HG03159 (cell line): ENCODE data around the gene SUPV3L1.
"Not testable (repeated sequence)": the region's sequence is repeated elsewhere in the genome, so short reads cannot be mapped to it uniquely, and the experiment has no call there.

Experiments
- ATAC-seq: cut with Tn5 transposase; IDR thresholded peaks from one replicate; pipeline ENCODE4 v1.9.1; 2021; ENCODE audit warnings: mild to moderate bottlenecking, moderate library complexity; ENCODE audit not compliant: unreplicated experiment

SUPV3L1 gene

DNA sequence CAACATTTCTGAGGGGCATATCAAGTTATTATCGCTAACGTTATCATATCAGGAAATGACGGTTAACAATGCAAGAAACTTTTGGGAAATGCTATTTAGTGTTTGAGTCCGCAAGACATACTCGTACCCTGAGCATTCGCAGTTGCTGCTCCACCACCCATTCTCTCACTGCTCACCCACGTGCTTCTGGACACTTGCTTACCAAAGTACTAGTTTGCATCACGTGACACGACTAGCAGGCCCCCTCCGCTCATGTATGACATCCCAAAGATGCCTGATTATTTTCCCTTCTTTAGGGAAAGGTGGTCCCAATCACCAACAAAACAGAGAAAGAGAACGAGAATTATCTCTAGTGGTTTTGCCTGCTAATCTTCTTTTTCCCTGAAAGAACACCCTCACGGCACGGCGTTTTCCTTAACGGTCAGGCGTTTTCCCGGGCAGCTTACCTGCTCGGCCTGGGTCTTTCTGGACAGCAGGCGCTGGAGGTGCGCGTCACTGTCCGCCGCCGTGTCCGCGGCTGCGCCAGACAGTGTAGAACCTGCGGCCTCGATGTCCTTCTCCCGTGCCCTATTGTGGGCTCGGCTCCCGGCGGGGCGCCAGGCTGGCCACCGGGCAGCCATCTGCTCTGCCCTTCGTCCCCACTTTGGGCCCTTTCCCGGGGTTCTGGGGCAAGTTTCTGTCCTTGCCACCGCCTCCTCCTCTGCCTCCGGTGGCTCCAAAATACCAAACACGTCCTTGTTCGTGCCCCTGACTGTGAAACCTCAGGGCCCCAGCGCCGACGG is at the start of gene SUPV3L1:
TSS of gene SUPV3L1 (plus strand) at position 492 of the 782 bp plus-strand sequence. CDS start at position 550, 58 bp downstream.
- ATAC-seq, result peak; percentile 82

- ATAC-seq, result no peak
Observed at GRCh38 chr10:69130251-69130650, 49.8 kb upstream of the SUPV3L1 start.

DNA sequence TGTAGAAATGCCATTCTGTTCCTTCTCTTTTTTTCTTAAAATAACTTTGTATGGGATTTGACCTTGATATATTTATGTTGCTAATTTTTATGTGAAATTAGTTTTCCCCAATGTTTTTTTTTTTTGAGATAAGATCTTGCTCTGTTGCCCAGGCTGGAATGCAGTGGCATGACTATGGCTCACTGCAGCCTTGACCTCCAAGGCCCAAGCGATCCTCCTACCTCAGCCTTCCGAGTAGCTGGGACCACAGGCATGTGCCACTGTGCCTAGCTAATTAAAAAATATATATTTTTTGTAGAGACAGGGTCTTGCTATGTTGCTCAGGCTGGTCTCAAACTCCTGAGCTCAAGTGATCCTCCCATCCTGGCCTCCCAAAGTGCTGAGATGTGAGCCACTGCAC is 40.1 kb upstream of the SUPV3L1 start:
- no peak for ATAC-seq

GRCh38 chr10:69141304-69141703 is 38.7 kb upstream of the SUPV3L1 start:
- no peak for ATAC-seq

GRCh38 chr10:69142074-69142473 is 38.0 kb upstream of the SUPV3L1 start:
- not testable (repeated sequence) for ATAC-seq

GRCh38 chr10:69142983-69143382 is 37.1 kb upstream of the SUPV3L1 start:
- no peak for ATAC-seq

DNA sequence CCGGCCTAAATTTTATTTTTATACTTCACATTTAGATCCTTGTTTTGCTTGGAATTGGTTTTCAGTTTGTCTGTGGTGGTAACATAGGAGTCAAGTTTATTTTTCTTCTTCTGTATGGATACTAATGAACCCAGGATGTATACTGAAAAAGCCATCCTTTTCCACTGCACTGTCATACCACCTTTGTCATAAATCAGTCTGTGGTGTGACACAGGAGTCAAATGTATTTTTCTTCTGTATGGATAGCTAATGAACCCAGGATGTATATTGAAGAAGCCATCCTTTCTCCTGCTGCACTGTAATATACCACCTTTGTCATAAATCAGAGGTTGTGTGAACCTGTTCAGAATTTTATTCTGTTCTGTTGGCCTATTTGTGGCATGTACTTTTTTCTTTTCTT is 34.7 kb upstream of the SUPV3L1 start:
- ATAC-seq, result no peak

DNA sequence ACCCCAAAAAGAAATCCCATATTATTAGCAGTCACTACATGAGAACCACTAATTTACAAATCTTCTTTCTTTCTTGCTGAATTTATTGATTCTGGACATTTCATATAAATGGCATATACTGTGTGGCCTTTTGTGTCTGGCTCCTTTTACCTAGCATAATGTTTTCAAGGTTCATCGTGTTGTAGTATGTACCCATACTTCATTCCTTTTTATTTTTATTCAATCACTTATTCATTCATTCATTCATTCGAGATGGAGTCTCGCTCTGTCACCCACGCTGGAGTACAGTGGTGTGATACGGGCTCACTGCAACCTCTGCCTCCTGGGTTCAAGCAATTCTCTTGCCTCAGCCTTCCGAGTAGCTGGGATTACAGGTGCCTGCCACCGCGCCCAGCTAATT is 34.2 kb upstream of the SUPV3L1 start:
- ATAC-seq, result no peak

DNA sequence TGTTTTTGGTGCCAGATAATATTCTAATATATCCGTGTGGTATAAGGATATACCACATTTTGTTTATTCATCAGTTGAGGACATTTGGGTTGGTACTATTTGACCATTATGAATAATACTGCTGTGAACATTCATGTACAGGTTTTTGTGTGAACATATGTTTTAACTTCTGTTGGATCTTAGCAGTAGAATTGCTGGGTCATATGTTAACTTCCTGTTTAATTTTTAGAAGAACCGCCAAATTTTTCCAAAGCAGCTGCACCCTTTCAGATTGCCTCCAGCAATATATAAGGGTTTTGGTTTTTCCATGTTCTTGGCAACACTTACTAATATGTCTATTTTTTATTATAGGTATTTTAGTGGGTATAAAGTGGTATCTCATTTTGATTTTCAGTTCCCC is 33.3 kb upstream of the SUPV3L1 start:
- no peak for ATAC-seq

- ATAC-seq, result no peak
Observed at GRCh38 chr10:69151984-69152383, 28.1 kb upstream of the SUPV3L1 start.

DNA sequence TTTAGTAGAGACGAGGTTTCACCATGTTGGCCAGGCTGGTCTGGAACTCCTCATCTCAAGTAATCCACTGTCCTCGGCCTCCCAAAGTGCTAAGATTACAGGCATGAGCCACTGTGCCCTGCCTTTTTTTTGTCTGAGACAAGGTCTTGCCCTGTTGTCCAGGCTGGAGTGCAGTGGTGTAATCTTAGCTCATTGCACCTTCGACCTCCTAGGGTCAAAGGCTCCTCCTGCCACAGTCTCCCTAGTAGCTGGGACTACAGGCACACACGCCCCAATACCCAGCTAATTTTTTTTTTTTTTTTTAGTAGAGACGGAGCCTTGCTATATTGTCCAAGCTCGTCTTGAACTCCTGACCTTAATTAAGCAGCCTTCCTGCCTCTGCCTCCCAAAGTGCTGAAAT is 26.8 kb upstream of the SUPV3L1 start:
- ATAC-seq, result no peak

DNA sequence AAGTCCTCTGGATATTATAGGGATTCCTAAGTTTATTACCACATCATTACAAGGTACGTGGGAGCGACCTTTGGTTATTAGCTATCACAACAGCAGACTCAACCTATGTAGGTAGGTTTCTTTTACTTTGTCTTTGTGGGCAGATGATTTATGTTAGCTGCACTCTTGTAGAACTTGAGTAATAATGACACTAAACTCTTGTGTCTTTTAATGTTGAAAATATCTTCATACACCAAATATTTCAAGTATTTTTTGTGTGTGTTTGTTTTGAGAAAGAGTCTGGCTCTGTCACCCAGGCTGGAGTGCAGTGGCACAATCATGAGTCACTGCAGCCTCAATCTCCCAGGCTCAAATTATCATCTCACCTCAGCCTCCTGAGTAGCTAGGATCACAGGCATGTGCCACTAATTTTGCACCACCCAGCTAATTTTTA is 19.2 kb upstream of the SUPV3L1 start:
- no peak for ATAC-seq

DNA sequence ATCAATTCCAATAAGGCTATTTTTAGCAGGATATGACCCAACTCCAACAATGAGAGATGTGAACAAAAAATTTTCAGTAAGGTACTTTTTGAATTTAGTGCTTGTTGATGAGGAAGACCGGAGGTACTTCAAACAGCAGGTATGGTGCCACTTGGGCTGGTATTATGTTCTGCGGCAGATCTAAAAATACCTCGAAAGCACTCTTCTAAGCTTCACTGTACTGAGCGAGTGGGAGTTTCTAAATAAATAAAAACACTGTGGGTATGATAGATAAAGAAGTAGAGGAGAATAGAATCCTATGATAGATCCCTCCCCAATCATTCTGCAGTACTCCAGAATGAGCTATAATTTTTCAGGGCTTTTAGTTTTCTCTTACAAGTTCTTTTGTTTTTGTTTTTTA is 11.5 kb upstream of the SUPV3L1 start:
- ATAC-seq, result no peak

DNA sequence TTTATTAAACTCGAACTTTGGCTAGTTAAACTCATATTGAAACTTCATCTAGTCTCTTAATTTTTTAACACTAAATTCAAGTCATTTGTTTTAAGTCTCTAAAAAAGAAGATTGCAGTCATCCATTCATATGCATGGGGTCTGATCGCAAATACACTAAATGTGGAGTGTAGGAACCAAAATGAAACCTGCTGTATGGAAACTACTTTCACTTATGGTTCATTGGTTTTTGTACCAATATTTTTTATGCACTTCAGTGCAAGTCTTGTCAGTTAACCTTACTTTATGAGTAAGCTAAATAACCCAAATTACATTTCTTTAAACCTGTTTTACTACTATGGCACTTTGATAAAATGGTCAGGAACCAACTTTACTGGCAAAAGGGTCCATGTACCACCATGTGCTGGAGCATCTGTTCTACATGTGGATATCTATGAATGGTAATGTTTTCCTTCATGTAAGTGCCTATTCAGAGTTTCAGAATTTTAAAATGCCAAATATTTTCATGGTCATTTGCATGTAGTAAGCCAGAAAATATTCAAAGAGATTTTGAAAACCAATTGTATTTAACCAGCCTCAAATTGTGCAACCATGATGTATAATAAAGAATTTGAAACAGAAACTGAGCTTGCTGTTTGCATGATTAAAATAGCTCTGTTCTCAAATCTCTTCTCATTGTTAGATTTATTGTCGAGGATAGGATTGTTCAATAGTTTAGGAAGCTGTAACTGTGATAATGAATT is 7.6 kb upstream of the SUPV3L1 start:
- ATAC-seq, result no peak

DNA sequence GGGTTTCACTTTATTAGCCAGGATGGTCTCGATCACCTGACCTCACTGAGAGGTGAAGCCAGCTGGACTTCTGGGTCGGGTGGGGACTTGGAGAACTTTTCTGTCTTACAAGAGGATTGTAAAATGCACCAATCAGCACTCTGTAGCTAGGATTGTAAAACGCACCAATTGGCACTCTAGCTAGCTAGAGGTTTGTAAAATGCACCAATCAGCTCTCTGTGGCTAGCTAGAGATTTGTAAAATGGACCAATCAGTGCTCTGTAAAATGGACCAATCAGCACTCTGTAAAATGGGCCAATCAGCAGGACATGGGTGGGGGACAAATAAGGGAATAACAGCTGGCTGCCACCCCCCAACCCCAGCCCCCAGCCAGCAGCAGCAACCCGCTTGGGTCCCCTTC is 4.7 kb upstream of the SUPV3L1 start:
- not testable (repeated sequence) for ATAC-seq

DNA sequence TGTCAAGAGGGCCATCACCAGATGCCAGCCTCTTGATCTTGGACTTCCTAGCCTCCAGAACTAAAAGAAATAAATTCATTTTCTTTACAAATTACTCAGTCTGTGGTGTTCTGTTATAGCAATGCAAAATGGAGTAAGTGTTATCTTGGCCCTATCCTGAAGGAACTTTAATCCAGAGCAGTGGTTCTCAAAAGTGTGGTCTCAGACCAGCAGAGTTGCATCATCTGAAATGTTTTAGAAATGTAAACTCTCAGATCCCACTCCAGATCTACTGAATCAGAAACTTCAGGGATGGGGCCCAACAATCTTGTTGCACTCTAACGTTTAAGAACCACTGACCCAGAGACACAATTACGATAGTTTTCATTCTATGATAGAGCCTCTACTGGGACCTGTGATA is 3.2 kb upstream of the SUPV3L1 start:
- ATAC-seq, result no peak

DNA sequence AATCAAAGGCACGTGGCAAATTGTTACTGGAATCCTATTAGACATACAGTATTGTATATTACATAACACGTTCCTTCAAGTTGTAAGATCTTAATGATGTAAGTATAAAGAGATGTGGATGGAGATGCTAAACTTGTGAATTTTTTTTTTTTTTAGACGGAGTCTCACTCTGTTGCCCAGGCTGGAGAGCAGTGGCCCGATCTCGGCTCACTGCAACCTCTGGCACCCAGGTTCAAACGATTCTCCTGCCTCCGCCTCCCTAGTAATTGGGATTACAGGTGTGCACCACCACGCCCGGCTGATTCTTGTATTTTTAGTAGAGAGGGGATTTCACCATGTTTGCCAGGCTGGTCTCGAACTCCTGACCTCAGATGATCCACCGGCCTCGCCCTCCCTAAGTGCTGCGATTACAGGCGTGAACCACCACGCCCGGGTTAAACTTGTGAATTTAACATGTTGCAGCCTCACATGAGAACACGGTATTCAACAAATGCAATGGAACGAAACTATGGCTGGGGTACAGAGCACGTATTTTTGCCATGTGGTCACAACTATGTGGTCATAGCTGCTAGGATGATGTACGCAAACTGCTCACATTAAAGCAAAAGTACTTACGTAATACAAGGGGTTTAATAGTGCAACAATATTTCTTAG is 818 bp upstream of the SUPV3L1 start:
- ATAC-seq, result peak; percentile 41

- ATAC-seq, result peak; percentile 34
Observed at GRCh38 chr10:69180525-69181204, 631 bp downstream of the SUPV3L1 start.

DNA sequence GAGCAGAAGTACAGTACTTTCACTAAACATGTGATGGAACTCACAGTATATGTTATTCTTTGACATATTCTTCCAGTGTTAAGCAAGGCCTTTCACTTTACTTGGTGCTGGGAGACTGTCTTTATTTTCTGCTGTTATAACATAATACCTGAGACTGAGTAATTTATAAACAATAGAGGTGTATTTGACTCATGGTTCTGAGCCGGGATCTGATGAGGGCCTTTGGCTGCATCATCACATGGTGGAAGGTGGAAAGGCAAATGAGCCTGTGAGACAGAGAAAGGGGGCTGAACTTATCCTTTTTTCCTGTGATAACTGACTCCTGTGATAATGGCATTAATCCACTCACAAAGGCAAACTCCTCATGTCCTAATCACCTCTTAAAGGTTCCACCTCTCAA is 1.4 kb downstream of the SUPV3L1 start:
- ATAC-seq, result no peak

GRCh38 chr10:69182005-69182404 is 2.0 kb downstream of the SUPV3L1 start:
- ATAC-seq, result no peak

DNA sequence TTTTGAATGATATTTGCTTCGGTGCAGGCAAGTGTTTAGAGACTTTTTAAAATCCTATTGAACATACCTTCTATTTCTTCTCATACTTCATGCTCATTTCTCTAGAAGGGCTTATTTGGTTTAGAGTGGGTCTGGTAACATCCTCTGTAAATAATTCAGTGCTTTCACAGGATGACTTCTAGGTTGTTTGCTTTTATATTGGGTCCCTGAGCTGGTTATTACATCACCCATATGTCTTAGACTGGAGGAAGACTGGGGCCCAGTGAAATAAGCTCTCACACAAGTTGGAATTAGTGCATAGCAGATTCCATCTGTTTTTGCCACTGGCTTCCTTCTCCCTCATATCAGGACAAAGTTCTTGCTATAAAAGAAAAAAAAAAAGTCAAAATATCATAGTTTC is 6.5 kb downstream of the SUPV3L1 start:
- ATAC-seq, result no peak
